Islet of Langerhans (tissue), 1 donor: ENCODE data around the gene TRAPPC6A.

Experiments
- FAIRE-seq: peaks from one replicate; lab custom pipeline; 2011; peaks lifted over from hg19 to GRCh38; lab: Jason Lieb, UNC

The TRAPPC6A gene

DNA sequence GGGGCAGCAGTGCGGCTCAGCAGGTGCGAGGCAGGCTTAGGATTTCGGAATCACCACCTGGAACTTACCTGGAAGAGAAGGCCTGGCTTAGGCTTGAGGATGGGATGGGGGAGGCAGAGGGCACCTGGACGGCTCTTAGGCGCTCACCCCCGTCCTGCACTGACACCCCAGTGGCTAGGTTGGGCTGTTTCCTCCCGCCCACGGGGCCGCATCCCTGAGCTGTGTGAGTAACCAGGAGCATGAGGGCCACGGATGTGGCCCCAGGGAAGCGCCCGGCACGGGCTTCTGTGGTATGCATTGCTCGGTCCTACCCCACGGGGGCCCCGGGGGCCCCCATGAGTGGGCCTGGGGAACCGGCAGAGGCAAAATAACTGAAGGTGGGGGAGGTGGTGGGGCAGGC is 14.9 kb downstream of the TRAPPC6A start:
- FAIRE-seq: no peak

DNA sequence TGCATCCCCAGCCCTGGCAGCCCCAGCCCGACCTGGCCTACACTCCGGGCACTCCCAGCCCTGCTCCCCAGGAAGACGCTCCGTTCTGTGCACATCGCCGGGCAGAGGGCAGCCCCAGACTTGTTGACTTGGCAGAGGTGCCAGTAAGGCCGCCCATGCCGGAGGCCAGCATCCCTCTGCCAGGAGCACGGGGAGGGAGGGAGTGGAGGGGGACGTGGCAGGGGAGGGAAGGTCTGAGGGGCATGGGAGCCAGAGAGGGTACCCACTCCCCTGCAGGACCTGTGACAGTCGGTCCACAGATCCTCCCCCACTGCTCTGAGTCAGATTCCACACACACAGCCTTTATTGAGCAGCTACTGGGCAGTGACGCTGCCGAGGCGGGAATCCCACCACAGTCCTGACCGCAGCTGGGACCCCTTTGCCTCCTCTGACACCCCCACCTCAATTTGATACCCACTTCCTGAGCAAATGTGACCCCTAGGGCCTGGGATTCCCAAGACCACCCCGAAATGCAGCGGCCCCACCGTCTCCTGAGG is 15.4 kb downstream of the TRAPPC6A start:
- FAIRE-seq: no peak

DNA sequence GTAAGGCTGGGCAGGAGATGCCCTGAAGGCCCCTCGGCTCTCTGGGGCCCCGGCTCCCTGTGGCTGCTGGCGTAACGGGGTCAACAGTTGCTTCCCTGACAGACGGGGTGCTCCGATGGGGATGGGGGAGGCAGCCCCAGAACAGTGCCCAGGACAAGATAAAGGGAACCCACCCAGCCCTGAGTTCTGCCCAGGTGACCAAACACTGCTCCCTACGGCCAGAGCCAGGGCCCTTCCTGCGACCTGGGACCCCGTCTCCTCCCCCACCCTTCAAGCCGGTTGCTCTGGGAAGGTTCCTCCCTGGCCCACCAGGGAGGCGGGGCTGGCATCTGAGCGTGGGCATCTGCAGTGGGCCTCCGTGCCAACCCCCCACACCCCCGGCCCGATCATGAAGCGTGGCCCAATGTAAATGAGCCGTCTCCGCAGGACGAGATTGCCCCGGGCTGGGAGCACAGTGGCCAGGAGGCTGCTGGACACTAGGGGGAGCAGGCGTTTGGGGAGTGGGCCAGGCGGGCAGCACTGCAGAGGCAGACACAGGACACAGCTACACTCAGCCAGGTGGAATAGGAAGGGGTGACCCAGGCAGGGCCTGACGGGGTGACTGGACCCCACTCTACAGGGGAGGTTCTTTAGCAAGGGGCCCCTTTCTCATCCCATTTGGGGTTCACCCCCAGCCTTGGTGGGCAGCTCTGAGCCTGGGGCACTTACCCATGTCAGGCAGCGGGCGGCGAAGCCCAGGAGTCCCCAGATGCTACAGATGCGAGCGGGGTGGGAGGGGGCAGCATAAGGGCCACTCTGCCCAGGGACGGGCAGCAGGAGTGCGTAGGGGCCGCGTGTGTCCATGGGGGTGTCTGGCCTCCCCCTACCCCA is 16.1 kb downstream of the TRAPPC6A start:
- FAIRE-seq: no peak

DNA sequence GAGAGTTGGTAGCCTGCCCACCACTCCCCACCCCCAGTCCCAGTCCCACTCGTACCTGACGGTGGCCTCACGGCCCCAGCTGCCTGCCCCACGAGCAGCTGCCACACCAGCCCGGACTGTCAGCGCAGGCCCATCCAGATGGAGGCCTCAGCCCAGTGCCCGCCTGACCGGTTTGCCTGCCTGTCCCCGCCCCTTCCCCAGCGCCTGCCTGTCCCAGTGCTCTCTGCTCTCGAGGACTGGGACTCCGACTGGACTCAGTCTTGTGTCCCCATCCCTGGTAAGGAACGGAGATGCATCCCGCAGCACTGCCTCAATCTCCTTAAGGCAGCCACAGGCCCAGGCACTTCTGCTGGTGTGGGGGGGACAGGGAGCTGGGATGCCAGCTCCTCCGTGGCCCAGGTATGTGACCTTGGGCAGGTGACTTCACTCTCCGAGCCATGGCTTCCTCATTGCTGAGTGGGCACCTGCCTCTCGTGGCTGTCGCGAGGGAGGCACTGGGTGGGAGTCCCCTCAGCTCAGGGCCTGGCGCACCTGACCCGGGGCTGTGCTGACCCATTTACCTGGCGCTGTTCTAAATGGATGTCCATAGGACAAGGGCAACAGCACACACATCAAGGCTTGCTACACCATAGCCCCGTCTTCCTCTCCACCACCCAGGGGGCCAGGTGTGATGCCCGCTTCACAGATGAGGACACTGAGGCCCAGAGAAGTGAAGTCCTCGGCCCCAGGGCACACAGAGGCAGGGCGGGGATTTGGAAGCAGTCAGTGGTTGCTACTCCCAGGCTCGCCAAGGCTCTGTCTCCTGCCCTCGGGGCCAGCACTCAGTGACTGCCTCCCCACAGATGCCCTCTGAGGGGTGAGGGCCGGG is 16.9 kb downstream of the TRAPPC6A start, which contains the start of gene NKPD1:
Gene NKPD1 (minus strand): TSS at position 113 of the 868 bp plus-strand sequence. CDS start 832 bp downstream, outside the sequence.
- no peak for FAIRE-seq

DNA sequence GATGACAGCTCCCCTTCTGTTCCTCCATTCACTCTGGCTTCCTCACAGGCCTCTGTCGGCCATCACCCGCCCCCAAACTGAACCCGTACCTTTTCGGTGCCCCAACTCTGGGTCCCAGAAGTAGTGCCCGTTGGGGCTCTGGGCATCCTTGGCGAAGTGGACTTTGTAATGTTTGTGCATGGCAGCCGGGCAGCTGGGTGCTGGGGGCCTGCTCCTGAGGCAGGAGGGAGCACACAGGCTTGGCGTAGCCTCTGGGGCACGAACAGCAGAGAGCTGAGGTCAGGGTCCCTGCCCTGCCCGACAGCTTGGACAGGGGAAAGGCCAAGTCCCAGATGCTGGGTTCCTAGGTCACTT is 18.1 kb downstream of the TRAPPC6A start:
- FAIRE-seq: no peak

DNA sequence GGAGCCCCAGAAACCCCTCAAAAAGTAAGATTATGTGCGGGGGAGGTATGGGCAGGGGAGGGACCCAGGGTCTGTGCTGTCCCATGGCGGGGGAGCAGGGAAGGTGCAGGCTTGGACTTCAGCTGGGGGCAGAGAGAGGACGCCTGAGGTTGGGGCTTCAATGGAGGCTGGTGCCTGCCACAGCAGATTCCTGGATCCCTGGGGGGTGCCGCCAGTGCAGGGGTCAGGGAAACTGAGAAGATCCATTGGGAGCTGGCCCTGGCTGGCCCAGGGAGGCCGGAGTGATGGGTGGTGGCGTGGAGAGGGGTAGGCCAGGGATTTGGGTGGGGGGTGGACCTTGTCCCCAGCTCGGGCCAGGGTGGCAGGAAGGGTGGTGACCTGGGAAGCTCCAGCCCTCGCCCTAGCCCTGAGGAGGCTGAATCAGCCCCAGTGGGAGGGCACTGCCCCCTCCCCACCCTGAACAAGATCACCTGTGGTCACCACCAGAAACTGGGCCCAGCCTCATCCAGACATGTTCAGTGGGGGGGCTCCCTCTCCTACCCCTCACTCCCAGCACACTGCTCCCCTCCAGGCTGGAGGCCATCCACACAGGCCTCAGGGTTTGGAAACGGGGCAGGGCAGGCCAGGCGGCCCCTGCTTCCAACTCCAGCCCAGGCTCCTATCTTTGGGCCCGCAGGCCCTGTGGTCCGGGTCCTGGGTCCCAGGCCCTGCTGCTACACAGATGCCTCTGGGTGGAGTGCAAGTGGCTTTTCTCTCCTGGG is 18.6 kb downstream of the TRAPPC6A start:
- no peak for FAIRE-seq

DNA sequence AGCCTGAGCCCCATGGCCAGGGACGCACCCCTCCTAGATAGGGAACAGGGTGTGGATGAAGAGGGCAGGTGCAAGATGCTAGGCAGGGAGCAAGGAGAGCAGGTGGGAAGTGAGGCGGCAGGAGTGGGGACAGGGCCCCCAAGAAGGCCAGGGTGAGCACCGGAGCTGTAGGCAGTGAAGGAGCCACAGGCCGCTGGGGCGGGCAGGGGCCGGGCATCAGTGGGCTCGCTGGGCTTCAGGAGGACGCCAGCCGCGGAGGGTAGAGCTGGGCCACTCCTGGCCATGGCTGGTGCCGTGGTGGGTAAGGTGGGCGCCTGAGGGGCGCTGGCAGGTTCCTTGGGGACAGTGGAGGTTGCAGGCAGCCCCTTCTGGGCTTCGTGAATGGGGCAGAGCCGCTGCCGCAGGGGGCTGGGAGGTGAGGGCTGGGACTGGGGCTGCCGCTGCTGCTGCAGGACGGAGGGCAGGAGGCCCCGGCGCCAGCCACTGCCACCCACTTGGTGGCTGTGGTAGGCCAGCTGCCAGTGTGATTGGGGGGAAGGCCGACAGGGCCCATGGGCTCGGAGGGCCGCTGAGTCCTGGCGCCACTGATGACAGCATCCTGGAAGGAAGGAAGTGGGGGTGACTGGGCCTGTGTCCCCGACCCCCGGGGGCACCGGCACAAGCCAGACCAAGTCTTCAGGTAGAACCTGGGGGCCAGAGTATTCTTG is 19.4 kb downstream of the TRAPPC6A start:
- FAIRE-seq: no peak

DNA sequence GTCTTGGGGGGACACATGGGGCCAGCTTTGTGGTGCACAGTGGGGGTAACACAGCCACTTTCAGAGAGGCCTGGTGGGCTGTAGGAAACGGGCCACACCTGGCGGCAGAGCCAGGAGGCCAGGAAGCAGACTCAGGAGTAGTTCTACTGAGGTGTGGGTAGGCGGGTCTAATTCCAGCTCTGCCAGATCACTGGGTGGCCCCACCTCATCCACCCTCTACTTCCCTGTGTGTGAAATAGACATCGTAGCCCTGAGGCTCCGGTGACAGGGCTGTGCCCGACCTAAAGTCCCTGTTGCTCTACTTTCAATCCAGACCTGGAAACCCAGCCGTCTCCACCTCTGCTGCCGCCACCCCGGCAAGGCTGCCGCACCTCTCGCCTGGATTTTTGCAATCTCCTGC is 21.3 kb downstream of the TRAPPC6A start:
- FAIRE-seq: no peak

DNA sequence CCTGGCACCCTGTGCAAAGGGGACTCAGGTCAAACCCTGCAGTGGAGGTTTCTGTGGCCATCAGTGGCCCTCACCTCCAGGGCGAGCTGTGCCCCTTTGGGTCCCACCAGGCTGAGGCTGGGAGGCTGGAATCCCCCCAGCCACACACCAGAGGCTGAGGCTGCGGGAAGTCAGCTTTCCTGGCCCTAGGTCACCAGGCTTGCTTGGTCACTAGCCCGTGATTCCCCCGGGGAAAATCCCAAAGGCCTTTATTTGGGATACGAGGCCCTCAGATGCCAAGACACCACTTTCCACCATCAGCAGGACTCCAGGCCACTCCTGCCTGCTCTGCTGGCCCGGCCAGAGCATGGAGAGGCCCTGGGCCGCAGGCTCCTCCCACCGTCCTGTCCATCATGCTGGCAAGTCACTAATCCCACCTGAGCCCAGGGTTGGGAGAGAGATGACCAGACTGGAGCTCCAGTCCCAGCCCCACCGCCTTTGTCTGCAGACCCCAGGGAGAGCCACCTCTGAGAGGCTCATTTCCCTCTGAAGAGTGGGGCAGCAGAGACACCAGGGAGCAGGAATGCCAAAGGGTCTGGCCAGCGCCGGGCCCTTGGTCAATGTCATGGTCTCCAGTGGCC is 21.9 kb downstream of the TRAPPC6A start:
- no peak for FAIRE-seq

DNA sequence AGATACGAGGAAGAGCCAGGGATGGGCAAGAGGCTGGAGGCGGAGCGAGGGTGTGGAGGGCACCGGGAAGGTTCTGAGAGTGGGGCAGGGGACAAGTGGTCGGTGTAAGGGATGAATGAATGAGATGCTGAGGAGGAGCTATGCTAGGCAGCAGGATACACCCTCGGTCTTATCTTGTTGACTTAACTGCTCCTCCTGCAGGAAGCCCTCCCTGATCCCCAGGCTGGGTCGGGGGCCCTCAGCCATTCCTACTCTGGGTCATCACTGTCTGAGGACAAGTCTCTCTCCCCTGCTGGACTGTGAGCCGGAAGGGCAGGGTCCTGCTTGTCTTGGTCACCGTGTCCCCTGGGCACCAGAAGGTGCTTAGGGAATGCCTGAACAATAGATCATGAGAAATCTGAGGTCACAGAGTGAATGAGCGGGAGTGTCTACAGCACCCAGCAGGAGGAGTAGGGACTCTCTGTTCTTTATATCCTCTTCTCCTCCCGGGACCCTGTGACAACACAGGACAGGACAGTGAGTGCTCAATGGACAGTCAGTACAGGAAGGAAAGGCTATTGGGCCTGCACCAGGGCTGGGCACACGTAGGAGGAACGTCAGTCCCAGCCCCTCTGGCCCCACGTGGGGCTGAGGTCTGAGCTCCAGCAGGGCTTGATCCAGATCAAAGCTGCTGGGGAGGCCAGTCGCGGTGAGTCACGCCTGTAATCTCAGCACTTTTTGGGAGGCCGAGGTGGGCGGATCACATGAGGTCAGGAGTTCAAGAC is 23.8 kb downstream of the TRAPPC6A start:
- no peak for FAIRE-seq

DNA sequence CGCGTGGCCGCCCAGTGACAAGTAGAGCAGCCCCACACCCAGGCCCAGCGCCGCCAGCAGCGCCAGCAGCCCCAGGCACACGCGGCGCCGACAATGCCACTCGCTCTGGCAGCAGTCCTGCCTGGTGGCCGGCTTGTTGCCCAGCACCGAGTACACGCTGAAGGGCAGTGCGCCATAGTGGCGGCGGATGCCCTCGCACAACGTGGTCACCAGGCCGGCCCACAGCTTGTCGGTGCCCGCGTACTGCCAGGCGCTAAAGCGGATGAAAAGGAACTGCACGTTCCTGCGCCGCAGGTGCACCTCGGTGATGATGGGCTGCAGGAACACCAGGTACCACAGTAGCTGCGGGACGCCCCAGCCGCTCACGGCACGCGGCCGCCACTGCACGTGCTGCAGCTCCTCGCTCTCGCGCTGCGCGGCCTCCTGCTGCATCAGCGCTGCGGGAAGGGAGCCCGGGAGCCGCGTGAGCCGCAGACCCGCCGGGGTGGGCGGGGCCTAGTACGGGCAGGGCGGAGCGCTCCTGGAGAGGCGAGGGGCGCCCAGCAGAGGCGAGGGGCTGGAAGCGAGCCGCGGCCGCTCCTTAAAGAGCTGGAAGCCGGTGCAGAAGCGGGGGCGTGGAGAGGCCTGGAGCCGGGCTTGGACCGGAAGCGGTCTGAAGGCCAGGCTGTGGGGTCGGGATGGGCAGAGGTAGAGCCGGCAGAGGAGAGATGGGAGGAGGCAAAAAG is 24.5 kb downstream of the TRAPPC6A start:
- FAIRE-seq: no peak

DNA sequence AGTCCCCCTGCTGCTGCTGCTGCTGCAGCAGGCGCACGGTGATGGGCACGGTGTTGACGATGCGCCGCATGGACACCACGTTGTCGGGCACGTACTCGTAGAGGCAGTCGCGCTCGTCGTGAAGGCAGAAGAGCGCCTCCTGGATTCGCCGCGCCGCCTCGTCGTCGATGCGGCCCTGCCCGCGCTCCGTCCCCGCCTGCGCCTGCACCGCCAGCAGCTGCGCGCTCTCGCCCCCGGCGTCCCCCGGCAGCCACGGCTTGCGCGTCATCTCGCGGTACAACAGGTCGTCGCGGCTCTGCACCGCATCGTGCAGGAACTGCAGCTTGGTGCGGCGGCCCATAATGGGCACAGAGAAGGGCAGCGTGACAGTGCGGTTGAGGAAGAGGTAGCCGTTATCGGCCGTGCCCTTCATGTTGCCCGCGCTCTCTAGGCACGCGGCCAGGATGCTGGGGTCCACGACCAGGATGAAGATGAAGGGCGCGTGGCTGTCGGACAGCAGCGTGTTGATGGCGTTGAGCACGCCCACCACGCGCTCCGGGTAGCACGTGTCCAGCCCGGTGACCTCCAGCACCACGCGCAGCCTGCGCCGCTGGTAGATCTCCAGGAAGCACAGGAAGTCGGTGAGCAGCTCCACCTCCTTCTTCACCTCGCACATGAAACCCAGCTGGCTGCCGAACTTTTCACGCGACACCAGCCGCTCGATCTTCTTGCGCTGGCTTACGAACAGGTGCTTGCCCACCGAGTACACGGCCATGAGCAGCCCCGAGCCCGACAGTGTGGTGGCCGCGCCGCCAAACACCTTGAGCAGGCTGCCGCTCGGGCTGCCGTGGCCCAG is 25.3 kb downstream of the TRAPPC6A start:
- FAIRE-seq: no peak

DNA sequence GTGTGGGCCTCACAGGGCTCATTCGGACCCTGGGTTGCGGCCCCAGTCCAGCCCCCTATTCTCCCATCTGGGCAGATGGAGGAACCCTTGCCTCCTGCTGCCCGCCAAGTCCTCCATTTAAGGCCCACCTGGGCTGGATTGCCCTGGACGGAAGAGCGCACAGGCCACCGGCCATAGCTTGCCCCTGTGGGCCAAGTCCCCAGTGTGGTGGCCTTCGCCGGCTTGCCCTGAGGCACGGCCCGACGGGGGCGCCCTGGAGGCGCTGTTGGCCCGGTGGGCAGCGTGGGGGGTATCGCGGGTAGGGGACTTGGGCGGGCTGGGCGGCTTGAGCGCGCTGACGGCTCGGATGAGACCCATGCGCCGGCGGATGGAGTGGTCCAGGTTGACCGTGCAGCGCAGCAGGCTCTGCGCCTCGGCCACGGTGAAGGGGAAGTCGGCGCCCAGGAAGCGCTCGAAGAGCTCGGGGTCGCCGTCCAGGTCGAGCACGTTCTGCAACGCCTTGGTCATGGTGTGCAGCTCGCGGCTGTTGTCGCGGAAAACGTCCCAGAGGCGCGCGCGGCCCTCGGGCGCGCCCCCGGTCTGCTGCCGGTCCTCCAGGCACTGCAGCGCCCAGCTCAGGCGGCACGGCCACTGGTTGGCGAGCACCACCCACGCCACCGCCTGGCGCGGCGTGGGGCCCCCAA is 26.1 kb downstream of the TRAPPC6A start:
- no peak for FAIRE-seq

DNA sequence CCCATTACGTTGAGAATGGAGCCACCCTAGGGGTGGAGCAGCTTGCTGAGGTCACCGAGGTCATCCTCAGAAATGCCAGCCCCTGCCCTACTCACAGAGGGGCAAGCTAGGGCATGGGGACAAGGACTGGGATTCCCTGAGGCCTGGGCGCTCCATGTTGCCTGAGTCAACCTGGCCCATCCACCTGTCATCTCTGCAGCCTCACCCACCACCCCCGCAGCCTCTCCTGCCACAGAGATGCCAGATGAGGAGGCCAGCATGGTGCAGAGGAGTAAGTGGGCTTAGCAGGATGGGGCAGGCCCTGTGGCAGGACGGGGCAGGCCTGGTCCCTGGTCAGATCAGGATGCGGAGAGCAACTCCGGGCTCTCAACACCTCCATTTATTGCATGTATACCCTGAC is 26.7 kb downstream of the TRAPPC6A start:
- no peak for FAIRE-seq

DNA sequence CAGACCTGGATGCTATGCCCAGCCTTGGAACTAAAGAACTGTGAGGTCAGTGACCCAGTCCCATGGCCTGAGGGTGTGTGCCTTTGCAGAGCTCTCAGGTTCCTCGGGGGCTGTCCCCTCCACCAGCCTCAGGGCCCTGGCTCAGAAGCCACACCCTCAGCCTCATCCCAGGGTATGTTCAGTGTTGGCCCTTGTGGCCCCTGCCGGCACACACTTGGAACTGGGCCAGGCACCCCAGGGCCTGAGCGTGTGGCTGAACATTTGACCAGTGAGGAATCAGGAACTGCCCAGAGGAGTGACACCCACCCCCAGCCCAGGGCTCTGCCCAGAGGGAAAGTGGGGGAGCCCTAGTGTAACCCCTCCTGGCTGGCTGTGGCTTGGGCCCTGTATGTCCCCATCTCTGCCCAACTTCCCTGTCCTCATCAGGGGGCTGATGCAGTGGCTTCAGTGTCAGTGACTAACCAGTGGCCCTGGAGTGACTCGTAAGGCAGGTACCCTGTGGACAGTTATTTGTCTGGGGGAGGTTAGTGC is 27.2 kb downstream of the TRAPPC6A start:
- no peak for FAIRE-seq

DNA sequence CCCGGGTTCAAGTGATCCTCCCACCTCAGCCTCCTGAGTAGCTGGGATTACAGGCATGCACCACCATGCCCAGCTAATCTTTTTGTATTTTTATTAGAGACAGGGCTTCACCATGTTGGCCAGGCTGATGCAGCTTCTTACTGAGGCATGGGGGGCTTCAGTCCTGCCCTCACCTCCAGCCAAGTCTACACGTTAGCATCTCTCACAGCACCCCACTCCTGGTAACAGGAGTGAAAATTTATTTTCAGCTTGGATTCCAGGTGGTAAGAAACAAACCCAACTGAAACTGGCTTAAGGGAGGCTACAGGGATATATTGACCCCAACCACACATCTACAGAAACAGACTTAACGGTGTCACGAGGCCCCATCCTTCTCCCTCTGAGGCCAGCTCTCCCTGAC is 27.9 kb downstream of the TRAPPC6A start:
- no peak for FAIRE-seq

DNA sequence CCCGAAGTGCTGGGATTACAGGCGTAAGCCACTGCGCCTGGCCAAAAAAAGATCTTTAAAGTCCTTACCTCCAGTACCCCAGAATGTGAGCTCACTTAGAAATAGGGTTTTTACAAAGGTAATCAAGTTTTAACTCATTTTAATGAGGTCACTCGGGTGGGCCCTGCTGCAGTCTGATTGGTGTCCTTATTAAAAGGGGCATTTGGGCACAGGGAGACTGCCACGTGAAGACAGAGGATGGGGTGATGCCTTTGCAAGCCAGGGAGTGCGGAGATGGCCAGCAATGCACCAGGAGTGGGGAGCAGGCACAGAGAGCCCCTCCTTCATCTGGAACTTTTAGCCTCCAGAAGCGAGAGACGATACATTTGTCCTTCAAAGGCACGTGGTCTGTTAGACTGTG is 28.9 kb downstream of the TRAPPC6A start:
- FAIRE-seq: no peak
